ENCODE data around the gene MGAT3. TPM values are rescaled to one million over a fixed set of nuclear protein-coding genes. Genes with fewer than 3 reads are reported as not detected.

Gene MGAT3
- total and polyA plus RNA-seq, 2 of the 13 experiments (the other 11 are each of a cell fraction or from before 2014, with no cell fraction given): 0.11 to 0.15 TPM

GRCh38 chr22:39422721-39423120 is 34.1 kb upstream of the MGAT3 start (continued):
- no peak for TF ChIP-seq IRF9 (CRISPR knock-in tag; IDR thresholded peaks at IDR 0.05; ENCODE audit: borderline replicate concordance)
- TF ChIP-seq ELF1 (CRISPR knock-in tag; IDR thresholded peaks at IDR 0.05): no peak
- no peak for TF ChIP-seq TCF7L2 (IDR thresholded peaks at IDR 0.05; ENCODE audit: low read depth, low read length)
- TF ChIP-seq CREB3 (CRISPR knock-in tag; IDR thresholded peaks at IDR 0.05): no peak
- no peak for TF ChIP-seq CSRNP1 (CRISPR knock-in tag; IDR thresholded peaks at IDR 0.05)
- TF ChIP-seq AKAP8 (CRISPR knock-in tag; IDR thresholded peaks at IDR 0.05): no peak
- TF ChIP-seq ZNF614 (CRISPR knock-in tag; IDR thresholded peaks at IDR 0.05; ENCODE audit: borderline replicate concordance): no peak
- TF ChIP-seq ZNF232 (CRISPR knock-in tag; IDR thresholded peaks at IDR 0.05; ENCODE audit: borderline replicate concordance): no peak
- TF ChIP-seq TAF1 (CRISPR knock-in tag; IDR thresholded peaks at IDR 0.05): no peak
- TF ChIP-seq ZNF12 (CRISPR knock-in tag; IDR thresholded peaks at IDR 0.05): no peak

DNA sequence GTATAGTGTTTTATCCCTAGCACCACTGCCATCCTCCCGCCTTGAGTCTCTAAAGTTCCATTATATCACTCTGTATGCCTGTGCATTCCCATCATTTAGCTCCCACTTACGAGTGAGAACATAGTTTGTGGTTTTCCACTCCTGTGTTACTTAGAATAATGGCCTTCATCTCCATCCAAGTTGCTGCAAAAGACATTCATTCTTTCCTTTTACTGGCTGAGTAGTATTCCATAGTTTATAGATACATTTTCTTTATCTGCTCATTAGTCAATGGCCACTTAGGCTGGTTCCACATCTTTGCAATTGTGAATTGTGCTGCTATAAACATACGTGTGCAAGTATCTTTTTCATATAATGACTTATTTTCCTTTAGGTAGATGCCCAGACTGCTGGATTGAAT is 32.8 kb upstream of the MGAT3 start:
- intact Hi-C loops (cut with micrococcal nuclease; ENCODE audit: unreplicated experiment): no loop called here
- in situ Hi-C loops (cut with HindIII; ENCODE audit: extremely low pct_ligation_motif_present, low pct_unique_long_range_greater_than_20kb): no loop called here
- ATAC-seq (no peak), FAIRE-seq (no peak), DNase-seq (ENCODE audit: low spot score) (no peak)
- H3K9ac ChIP-seq (ENCODE audit: insufficient read depth, low read depth, low read length): no peak overlapping the region
- H3K4me2 ChIP-seq (ENCODE audit: low read depth, low read length): no peak overlapping the region
- H3K9me3 ChIP-seq (ENCODE audit: low read length): no peaks in the 10 kb centered on the region
- WGBS (ENCODE audit: low lambda C conversion rate): 96% methylated on average over 3 of the region's 3 CpGs
- ChIA-PET POLR2A (no interaction called here), CTCF (ENCODE audit: low intra/inter-chr PET ratio, low total read pairs) (no interaction called here)
- no peak overlapping the region for H3K27ac ChIP-seq (ENCODE audit: extremely low read length, insufficient read depth, low read length)
- no peak overlapping the region for H3K4me3 ChIP-seq (replicated peaks in 1 of 3; ENCODE audit: insufficient read depth in 1 of 3, low read depth in 2 of 3, low read length in 3 of 3)
- peaks cover 29 to 61% of the 10 kb centered on the region in 2 experiments; a peak in 4 of 5 replicates for H3K36me3 ChIP-seq (replicated peaks in 1 of 2; ENCODE audit: control insufficient read depth in 1 of 2, insufficient read depth in 2 of 2, low read length in 2 of 2)
- H3K27me3 ChIP-seq (ENCODE audit: control insufficient read depth in 1 of 2, insufficient read depth in 2 of 2, low read length in 2 of 2): no peaks in the 10 kb centered on the region
- H4K20me1 ChIP-seq (ENCODE audit: insufficient read depth, low read length): no peaks in the 10 kb centered on the region
- no peaks in the 10 kb centered on the region for H3K79me2 ChIP-seq (ENCODE audit: insufficient read depth, low read length)
- no TSS peak for BruUV-seq (replicated peaks)
- TF ChIP-seq CAMTA2 (CRISPR knock-in tag; IDR thresholded peaks at IDR 0.05; ENCODE audit: borderline replicate concordance) (no peak), RFXANK (CRISPR knock-in tag; IDR thresholded peaks at IDR 0.05) (no peak), RFX1 (IDR thresholded peaks at IDR 0.05) (no peak)
- no peak overlapping the region for H2AFZ ChIP-seq (ENCODE audit: low read length)
- no peaks in the 10 kb centered on the region for H3K4me1 ChIP-seq (ENCODE audit: insufficient read depth, low read length)
